ENCODE data around the gene GHR. TPM values are rescaled to one million over a fixed set of nuclear protein-coding genes. Genes with fewer than 3 reads are reported as not detected.

Gene GHR
- total and polyA plus RNA-seq, 12 donors, result 4.1 to 15.1 (median 11.5) TPM

DNA sequence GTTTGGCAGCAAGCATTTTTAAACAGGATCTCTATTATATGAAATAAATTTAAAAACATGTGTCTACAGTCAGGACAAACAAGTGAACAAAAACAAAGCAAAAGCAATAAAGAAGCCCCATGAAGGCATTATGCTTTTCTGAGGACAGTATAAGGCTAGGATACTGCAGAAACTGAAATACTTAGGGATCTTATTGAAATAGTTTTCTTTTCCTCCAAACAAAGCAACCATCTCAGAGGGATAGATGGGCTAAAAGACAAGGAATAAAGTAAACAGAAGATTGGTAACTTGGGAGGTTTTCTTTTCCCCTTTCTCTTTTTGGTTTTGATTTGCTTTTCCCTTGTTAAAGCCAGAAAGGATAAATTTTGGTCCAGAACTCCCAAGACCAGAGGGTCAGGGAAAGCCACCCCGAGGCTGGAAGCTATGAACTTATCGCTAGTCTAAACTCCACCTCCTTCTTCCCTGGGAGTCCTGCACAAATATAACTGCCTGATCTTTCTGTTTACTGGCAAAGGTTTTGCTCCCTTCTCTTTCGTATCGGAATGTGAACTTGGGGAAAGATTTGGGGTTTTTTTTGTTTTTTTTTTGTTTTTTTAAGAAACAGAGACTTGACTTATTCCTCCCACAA is 164.0 kb downstream of the GHR start:
- TF ChIP-seq, protein P1, sequence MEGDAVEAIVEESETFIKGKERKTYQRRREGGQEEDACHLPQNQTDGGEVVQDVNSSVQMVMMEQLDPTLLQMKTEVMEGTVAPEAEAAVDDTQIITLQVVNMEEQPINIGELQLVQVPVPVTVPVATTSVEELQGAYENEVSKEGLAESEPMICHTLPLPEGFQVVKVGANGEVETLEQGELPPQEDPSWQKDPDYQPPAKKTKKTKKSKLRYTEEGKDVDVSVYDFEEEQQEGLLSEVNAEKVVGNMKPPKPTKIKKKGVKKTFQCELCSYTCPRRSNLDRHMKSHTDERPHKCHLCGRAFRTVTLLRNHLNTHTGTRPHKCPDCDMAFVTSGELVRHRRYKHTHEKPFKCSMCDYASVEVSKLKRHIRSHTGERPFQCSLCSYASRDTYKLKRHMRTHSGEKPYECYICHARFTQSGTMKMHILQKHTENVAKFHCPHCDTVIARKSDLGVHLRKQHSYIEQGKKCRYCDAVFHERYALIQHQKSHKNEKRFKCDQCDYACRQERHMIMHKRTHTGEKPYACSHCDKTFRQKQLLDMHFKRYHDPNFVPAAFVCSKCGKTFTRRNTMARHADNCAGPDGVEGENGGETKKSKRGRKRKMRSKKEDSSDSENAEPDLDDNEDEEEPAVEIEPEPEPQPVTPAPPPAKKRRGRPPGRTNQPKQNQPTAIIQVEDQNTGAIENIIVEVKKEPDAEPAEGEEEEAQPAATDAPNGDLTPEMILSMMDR (IDR thresholded peaks at IDR 0.05), result no peak
- H3K4me1 ChIP-seq, result peaks cover 0 to 74% (median 41%) of the 10 kb centered on the region in 9 donors
- no peaks in the 10 kb centered on the region for H3K27me3 ChIP-seq
- no peak for DNase-seq
- H3K27ac ChIP-seq, result peak overlapping the region; percentile 33 to 86 (median 70)
- peak in 5 of 8 donors; percentile 7 to 35 (median 34) for ATAC-seq
- intact Hi-C loops (cut with DNase I), result loop anchor here in 7 of 10 donors (2.0 to 10.0 kb wide), 7 partner anchors 68 to 730 kb away; partner anchors contain the start of gene GHR (in 2 of the 7)
- peak overlapping the region in 5 of 10 donors; percentile 0 to 28 (median 21) for H3K4me3 ChIP-seq
- 25 to 29% methylated on average over 4 of the region's 4 CpGs for WGBS, 2 donors
- peaks cover 0 to under 1% (median 0%) of the 10 kb centered on the region in 11 donors for H3K9me3 ChIP-seq
- H3K36me3 ChIP-seq, result no peaks in the 10 kb centered on the region

DNA sequence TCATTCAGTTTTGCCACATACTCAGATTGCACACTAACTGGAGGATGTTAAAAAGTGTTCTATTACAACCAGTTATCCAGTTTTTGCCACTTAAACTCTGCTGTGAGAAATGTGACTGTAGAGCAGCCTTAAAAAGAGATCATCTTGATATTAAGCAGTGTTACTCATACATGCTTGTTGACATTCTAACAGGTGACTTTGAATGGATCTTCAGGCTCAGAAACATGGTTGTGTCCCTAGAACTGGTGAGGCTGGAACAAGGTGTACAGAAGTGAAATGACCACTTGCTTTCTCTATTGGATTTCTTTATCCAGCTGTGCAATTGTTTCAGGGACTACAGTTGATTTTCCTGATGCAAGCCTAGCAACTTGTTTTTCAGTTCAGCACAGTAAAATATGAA is 167.3 kb downstream of the GHR start:
- DNase-seq, result no peak
- Histone ChIP-seq H3K4me1 (peaks cover 0 to 68% (median 47%) of the 10 kb centered on the region in 9 donors), H3K27me3 (no peaks in the 10 kb centered on the region), H3K9me3 (peaks cover 0 to 7% (median 0%) of the 10 kb centered on the region in 11 donors), H3K36me3 (no peaks in the 10 kb centered on the region), H3K4me3 (peak overlapping the region in 2 of 10 donors; percentile 6 to 7), H3K27ac (peak overlapping the region in 9 of 10 donors; percentile 10 to 76 (median 42))
- peak in 4 of 8 donors; percentile 1 to 16 (median 7) for ATAC-seq
- TF ChIP-seq, protein P1 (IDR thresholded peaks at IDR 0.05), result no peak
- intact Hi-C loops (cut with DNase I), result loop anchor here in 1 of 10 donors (10.0 kb wide), 1 partner anchor 294 kb away; no protein-coding TSS in a partner anchor

DNA sequence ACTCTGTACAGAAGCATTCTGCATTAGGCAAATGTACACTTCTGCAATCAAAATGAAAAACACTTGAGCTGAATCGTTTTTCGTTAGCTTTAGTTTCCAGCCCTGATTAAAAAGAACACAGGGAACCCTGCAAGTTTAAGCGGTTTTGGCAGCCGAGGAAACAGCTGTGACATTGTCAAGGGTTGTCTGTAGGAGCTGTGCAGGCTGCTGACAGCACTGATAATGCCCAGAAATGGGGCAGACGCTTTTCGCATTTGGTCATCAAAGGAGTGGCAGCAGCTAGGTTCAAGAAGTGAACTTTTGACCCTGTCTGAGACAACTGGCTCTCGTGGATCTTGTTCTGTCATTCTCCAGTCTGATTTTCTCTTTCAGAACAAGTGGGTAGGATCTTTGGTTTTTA is 167.8 kb downstream of the GHR start:
- peak overlapping the region; percentile 10 to 76 (median 40) for H3K27ac ChIP-seq
- peak overlapping the region in 3 of 10 donors; percentile 6 to 10 (median 7) for H3K4me3 ChIP-seq
- intact Hi-C loops (cut with DNase I), result loop anchor here in 1 of 10 donors (10.0 kb wide), 1 partner anchor 294 kb away; no protein-coding TSS in a partner anchor
- H3K4me1 ChIP-seq, result peaks cover 0 to 68% (median 45%) of the 10 kb centered on the region in 9 donors
- 4 to 8% methylated on average over 7 of the region's 7 CpGs for WGBS, 2 donors
- peaks cover 0 to 7% (median 0%) of the 10 kb centered on the region in 11 donors for H3K9me3 ChIP-seq
- TF ChIP-seq, protein P1 (IDR thresholded peaks at IDR 0.05), result no peak
- ATAC-seq (peak; percentile 74 to 93 (median 84)), DNase-seq (peak; percentile 55 to 70)
- H3K27me3 ChIP-seq, result no peaks in the 10 kb centered on the region
- H3K36me3 ChIP-seq, result no peaks in the 10 kb centered on the region

DNA sequence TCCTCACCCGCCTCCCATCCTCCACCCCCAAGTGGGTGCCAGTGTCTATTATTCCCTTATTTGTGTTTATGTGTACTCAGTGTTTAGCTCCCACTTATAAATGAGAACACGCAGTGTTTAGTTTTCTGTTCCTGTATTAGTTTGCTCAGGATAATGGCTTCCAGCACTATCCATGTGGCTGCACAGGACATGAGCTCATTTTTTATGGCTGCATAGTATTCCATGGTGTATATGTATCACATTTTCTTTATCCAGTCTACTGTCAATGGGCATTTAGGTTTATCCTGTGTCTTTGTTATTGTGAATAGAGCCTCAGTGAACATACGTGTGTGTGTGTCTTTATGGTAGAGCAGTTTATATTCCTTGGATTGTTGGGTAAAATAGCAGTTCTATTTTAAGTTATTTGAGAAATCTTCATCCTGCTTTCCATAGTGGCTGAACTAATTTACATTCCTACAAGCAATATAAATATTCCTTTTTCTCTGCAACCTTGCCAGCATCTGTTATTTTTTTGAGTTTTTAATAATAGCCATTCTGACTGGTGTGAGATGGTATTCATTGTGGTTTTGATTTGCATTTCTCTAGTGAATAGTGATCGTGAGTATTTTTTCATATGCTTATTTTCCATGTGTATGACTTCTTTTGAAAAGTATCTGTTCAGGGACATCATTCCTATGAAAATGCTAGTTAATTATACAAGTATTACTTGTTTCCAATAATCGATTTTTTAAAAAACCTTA is 169.3 kb downstream of the GHR start:
- intact Hi-C loops (cut with DNase I), result loop anchor here in 1 of 10 donors (10.0 kb wide), 1 partner anchor 292 kb away; no protein-coding TSS in a partner anchor
- TF ChIP-seq, protein P1 (IDR thresholded peaks at IDR 0.05), result no peak
- Histone ChIP-seq H3K4me1 (peaks cover 0 to 67% (median 30%) of the 10 kb centered on the region in 9 donors), H3K4me3 (no peak overlapping the region), H3K27me3 (no peaks in the 10 kb centered on the region), H3K36me3 (no peaks in the 10 kb centered on the region), H3K27ac (no peak overlapping the region), H3K9me3 (peaks cover 0 to 7% (median 0%) of the 10 kb centered on the region in 11 donors)
- ATAC-seq (no peak), DNase-seq (no peak)
- 93 to 95% methylated on average over 5 of the region's 5 CpGs for WGBS, 2 donors

All from heart right ventricle (tissue), 16 donors.